GM19324 (cell line): Measurements from ENCODE around the gene SPON1.
"Not testable (repeated sequence)": the region's sequence is repeated elsewhere in the genome, so short reads cannot be mapped to it uniquely, and the experiment has no call there.

Experiments
- ATAC-seq: cut with Tn5 transposase; IDR thresholded peaks from one replicate; pipeline ENCODE4 v1.9.1; 2021; ENCODE audit warnings: mild to moderate bottlenecking, moderate library complexity; ENCODE audit not compliant: unreplicated experiment, low FRiP score

Gene SPON1

DNA sequence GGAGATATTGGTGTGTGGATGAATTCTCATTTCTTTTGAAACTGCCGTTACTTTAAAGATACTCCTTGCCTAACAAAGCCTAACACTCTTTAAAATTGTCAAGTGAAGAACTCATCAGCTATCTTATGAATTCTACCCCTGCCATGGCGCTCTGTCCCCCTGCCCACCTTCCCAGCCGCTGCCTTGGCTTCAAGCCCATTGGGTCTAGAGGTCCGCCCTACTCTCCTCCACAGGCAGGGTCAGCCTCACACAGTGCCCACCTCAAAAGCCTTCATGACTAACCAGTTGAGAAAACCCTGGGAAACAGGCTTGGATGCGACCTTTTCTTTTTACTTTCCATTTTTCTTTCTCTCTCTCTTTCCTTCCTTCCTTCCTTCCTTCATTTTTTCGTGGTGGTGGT lies 267.9 kb downstream of the SPON1 start:
- no peak for ATAC-seq

DNA sequence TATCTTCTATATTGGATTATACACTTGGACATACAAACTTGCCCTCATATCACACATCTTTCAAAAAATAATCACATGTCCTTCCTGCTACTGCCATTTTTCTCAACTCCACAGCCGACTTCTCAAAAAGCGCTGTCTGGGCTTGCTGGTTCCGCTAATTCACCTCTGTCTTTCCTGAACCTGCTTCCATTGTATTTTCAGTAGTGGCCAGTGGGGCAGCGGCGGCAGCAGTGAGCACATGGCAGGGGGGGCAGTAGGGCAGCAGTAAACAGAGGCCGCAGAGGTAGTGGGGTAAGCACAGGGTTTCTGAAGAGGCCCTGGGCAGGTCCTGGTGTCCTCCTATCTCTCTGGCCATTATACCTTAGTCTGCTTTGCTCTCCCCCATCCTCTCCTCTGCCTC lies 270.1 kb downstream of the SPON1 start:
- no peak for ATAC-seq

DNA sequence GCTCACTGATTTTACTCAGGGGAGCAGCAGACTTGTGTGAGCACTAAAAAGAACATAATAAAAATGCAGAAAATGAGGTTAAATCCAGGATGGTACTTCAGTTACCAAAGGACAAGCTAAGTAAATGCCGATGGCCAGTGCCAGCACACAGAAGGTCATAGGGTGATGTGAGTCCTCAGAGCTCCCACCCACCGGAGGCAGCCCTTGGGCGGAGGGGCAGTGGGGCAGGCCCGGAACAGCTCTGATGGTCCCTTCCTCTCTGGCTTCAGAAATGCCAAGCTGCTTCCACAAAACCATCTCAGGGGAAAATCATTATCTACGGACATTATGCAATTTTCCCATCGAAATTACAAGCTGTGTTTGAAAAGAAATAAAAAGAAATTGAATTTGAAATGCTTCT lies 271.9 kb downstream of the SPON1 start:
- ATAC-seq: no peak

DNA sequence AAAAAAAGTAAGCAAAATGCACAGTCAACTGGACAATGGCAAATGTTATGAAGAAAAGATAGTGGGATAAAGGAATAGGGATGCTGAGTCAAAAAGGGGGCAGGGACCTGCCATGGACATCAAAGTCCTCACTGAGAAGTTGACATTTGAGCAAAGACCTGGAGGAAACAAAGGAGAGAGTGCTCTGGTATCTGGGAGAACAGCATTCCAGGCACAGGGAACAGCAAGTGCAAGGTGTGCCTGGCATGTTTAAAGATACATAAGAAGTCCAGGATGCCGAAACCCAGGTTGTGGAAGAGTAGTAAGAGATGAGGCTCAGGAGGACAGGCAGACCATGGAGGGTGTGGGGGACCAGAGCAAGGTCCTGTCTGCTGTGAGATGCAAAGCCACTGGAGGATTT lies 273.2 kb downstream of the SPON1 start:
- no peak for ATAC-seq

DNA sequence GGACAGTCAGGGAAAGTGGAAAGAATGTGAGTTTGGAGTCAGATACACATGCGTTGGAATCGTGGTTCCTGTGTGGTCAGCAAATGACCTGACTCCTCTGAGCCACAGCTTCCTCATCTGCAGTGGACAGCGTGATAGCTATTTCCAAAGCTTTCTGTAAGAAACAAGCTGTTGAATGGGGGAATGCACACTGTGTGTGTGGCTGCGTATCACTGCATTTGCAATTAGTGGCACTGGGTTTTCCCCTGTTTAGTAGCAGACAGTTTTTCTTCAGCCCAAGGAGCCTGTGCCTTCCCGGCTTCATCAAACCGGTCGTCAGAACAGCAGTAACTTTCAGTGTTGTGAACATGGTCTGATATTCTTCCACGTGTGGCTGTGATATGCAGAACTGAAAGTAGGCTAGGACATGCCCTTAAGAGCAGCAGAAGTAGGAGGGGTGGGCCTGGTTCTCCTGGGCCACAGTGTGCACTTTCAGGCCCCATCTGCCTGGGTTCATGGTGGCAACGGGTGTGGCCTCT lies 275.0 kb downstream of the SPON1 start:
- ATAC-seq: peak; percentile 98

DNA sequence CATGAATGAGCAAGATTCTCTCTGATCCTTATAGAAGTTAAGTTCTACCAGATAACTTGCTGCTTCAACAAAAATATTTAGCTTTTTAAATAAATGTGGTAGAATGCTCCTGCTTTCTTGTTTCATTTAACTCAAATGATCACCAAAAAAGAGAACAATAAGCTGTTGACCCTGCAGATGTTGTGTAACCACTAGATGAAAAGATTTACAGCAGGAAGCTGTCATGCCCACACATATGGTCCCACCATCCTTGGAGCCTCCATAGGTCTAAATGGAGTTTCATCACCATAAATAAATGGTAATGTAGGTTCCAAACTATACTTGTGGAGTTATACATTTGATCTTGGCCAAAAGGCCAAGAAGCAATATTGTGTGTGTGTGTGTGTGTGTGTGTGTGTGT lies 277.7 kb downstream of the SPON1 start:
- ATAC-seq: no peak

DNA sequence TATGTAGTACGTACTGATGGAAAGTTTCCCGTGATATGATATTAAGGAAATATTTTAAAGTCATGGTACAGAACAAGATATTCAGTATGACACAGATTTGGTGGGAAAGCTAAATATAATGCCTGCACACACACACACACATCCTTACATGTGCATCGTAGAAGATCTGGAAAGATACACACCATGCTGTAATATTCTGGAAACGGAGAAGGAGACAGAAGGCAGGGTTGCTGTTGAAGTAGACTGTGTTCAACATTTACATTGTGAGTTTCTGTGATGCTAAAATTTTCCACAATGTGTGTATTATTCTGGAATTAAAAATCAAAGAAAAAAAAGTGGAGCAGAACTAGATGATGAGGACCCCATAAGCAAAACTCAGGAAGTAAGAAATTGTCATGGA lies 278.4 kb downstream of the SPON1 start:
- no peak for ATAC-seq

DNA sequence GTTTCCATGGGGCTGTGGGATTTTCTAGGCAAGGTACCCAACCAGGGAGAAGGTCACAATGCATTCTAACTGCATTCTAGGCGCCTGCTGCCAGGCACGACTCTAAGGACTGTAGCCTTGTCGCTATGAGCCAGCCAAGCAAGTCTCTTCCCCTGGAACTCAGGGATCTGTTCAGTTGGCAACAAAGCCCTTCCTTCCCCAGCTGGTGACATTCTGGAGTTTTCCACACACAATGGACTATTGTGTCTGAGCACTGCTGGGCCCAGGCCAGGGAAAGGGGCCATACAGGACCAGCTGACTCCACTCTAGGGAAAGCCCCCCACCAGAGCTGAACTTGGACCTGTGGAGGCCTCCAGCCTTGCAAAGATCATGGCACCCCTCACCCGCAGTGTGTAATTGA lies 279.7 kb downstream of the SPON1 start:
- ATAC-seq: no peak

DNA sequence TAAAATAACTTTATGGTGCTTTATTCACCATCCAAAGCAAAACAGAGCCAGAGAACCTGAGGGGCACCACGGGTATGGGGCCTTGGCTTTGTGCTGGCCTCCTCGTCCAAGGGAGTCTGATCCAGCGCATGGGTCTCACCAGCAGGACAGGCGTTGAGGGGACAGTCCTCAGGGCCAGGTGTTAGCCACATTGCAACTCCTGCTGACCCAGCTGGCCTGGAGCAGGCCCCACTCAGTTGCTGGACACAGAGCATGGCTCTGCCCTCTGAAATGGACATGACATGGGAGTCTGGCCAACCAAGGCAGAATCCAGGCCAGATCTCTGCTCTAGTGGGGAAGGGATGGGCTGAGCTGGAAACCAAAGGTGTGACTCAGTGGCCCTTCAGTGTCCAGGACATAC lies 280.2 kb downstream of the SPON1 start:
- no peak for ATAC-seq

DNA sequence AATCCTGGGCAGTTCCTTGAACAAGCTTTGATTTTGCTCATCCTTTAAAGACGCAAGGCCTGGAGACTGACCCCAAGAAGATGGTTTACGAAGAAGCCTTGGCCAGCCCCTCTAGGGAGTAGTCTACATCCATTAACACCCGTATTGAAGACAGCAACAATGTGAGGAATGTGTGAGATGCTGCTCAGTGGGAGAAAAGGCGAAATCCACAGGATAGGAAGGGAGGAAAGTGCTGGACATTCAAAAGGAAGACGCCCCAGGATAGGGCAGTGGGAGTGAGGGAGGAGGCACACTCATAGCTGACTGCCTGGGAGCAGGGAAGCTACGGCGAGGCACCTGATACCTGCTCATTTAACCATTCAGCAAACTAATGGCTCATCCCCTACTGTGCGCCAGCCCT lies 282.4 kb downstream of the SPON1 start:
- ATAC-seq: no peak

DNA sequence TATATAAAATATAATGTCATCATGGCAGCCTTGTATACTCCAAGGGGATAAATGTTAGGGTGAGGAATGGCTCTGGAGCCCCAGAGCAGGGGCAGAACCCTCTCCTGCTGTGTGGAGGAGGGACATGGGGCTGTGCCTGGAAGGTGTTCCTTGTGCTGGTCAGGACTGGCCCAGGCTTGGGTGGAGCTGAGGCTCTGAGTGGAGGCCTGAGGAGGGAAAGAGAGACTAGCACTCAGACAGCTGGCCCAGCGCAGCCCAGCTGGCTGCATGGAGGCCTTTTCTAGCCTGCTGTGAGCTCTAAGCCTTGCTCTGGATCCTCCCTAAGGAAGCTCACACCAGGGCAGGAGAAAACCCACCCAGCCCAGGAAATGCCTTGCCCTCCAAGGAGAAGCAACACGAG lies 282.9 kb downstream of the SPON1 start:
- ATAC-seq: no peak

DNA sequence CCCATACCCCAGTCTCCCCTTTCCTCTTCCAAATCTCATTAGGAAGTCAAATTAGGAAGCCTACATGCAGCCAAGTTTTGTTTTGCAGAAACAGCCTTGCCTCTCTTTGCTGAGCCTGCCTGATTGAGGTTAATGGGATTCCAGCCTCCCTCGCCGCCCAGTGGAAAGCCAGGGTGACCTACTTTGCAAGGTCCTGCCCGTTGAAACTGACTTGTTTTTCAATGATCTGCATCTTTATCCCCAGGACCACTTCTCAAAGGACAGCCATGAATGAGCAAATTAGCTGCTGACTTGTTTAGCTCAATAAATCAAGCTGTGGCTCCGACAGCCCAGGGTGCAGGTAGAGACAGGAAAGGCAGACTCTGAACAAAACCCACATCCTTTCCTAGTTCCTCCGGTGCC lies 286.1 kb downstream of the SPON1 start:
- ATAC-seq: no peak

DNA sequence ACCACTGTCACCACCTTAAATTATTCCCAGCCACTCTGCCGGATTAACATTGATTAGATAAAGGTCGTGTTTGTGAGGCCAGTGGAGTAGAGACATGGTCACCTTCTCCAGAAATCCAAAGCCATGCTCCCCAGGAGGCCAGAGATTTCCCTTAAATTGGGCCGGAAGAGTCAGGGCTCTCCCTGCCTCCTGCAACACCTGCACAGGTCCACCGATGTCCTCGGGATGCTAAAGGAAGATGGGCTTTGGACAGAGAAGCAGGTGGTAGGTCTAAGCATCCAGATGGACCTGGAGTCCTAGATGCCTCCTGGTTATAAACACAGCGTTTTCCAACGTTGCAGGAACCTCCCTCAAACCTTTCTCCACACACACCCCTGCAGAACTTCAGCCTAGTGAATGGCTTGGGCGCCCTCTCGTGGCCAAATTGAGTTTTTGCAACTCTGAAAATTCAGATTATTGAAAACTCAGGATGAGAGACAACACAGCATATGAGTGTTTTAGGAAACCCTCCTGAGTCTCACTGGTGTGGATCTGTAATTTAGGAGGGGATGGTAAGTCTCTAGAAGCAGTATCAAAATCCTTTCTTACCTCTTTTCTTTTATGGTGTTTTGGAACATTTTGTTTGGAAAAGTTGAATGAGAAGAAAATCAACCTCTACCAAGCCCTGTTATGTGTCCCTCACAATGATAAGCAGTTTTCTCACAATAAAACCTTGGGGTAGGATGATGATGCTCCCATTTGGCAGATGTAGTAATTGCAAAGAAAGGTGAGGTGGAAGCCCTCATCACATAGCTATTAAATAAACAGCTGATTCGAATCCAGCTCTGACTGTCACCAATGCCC lies 286.8 kb downstream of the SPON1 start:
- no peak for ATAC-seq

DNA sequence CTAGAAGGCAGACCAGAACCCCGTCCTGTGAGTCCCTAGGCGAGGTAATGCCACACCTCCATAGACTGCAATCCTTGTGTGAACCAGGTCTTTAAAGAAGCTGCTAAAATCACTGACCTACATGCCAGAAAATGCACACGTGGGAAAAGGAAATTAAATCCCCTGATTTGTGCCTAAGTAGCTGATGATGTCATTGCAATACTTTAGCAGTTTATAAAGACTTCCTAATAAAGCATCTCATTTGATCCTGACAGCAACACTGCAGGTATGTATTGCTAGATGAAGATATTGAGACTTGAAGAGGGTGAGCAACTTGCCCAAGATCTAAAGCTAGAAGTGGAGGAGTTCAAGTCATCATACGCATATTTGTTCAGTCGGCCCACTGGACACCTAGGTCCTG lies 289.2 kb downstream of the SPON1 start:
- ATAC-seq: no peak

DNA sequence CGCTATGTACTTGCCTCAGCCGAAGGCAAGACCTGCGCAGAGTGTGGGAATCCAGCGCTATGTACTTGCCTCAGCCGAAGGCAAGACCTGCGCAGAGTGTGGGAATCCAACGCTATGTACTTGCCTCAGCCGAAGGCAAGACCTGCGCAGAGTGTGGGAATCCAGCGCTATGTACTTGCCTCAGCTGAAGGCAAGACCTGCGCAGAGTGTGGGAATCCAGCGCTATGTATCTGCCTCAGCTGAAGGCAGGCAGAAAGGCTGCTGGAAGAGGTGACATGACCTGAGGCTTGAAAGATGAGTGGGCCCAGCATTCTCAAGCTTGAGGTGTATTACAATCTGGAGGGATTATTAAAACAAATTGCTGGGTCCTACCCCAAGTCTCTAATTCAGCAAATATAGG lies 290.0 kb downstream of the SPON1 start:
- ATAC-seq: not testable (repeated sequence)

DNA sequence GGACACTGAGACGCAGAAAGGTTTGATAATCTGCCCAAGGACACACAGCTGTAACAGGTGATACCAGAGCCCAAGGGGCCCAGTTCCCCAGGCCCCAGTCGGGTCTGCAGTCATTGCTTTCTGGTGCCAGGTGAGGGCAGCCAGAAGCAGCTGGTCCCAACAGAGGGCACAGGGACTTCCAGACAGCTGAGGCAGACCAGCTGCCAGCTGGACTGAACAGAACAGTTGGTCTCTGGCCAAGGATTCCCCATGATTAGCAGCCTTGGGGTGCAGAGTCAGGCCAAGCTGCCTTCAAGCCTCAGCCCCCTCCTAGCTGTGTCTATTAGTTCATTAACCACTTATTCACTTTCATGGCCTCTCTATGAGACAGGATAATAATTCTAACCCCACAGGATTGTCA lies 290.9 kb downstream of the SPON1 start:
- no peak for ATAC-seq

DNA sequence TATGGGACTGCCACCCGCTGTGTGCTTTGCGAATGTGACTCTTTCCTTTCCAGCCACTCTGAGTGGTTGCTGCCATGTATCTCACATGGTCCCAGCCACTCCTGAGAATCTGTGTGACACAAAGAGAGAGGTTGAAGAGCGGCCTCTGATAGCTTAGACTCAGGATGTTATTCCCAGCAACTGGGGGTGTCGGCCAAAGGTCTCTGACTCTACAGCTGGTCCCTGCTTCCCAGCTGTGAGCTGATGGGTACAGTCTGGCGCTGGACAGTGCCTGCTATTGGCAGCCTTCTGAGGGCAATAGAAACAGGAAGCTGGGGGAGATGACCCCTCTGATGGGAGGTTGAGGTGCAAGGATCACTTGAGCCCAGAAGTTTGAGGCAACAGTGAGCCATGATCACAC lies 291.3 kb downstream of the SPON1 start:
- no peak for ATAC-seq

DNA sequence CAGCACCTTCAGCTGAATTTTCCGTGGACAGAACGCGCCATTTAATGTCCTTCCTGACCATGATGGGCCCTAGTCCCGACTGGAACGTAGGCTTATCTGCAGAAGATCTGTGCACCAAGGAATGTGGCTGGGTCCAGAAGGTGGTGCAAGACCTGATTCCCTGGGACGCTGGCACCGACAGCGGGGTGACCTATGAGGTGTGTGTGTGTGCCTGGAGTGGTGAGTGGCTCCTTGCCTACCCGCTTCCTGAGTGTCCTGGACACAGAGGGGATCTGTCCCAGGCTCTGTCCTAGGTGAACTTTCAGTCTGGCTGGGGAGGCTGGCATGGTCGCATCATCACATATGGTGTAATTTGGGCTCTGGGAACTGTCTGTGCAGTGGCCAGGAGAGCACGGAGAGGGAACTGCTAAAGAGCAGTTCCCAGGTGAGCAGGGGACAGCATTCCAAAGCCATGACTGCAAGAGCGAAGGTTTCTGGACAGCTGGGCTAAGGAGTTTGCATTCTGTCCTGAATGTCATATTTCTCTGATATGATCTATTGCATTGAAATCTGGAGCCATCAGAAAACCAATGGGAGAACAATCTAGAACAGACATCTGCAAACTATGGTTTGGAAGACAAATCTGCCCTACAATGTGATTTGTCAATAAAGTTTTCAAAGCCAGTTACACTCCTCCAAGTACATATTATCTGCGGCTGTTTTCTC lies 292.2 kb downstream of the SPON1 start:
- no peak for ATAC-seq

DNA sequence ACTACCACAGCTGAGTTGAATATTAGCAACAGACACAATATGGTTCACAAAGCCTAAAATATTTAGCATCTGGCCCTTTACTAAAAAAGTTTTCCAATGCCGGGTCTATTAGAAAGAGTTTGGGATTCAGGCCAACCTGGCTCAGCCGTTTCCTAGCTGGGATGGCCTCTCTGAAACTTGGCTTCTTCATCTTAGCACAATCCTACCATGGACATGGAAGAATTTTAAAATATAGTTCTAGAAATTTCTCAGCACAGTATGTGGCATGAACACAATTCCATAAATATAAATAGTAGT lies 292.7 kb downstream of the SPON1 start:
- ATAC-seq: no peak

DNA sequence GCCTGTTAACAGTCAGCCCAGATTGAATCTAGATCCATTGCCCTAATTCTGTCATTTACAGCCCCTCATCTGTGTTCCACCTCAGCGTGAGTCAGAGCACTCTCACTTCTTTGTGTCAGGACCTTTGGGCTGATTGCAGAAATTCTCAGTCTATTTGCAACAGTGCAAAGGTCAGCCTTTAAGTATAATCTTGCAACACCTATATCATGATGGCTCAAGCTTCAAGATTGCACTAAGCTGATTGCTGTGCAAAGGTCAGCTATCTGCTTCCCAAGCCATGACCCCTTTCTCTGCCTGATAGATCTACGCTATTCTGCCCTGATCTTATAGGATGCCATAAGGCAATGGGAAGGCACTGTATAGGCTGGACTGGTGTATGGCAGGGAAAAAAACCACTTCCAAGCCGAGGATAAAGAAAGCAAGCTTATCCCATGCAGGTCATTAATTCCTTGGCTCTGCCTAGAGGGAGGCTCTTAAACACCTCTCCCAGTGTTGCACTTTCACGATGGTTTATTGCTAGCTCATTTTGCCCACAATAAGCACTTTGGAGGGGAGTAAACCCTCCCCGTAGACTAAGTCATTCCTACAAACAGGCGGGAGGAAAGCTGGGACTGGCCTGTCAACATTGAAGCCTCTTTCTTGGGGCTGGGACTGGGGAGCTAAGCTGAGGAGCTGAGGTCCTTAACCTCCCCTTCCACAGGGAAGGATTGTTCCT lies 295.9 kb downstream of the SPON1 start:
- no peak for ATAC-seq

DNA sequence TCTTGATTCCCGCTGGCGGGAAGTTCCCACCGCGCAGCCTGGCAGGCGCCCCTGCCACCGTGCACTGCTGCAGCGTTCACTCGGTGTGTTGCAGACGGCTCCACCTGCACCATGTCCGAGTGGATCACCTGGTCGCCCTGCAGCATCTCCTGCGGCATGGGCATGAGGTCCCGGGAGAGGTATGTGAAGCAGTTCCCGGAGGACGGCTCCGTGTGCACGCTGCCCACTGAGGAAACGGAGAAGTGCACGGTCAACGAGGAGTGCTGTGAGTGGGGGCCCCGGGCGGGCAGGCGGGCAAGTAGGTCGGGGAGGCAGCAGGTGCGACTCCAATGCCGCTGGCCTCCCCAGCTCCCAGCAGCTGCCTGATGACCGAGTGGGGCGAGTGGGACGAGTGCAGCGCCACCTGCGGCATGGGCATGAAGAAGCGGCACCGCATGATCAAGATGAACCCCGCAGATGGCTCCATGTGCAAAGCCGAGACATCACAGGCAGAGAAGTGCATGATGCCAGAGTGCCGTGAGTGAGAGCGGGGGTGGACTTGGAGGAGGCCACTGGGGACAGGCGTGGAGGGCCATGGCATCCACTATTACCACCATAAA lies 296.8 kb downstream of the SPON1 start:
- no peak for ATAC-seq
